Measurements from ENCODE around the gene TMEM266.
"Not testable (repeated sequence)": the region's sequence is repeated elsewhere in the genome, so short reads cannot be mapped to it uniquely, and the experiment has no call there.

TMEM266 gene, protein sequence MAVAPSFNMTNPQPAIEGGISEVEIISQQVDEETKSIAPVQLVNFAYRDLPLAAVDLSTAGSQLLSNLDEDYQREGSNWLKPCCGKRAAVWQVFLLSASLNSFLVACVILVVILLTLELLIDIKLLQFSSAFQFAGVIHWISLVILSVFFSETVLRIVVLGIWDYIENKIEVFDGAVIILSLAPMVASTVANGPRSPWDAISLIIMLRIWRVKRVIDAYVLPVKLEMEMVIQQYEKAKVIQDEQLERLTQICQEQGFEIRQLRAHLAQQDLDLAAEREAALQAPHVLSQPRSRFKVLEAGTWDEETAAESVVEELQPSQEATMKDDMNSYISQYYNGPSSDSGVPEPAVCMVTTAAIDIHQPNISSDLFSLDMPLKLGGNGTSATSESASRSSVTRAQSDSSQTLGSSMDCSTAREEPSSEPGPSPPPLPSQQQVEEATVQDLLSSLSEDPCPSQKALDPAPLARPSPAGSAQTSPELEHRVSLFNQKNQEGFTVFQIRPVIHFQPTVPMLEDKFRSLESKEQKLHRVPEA

DNA sequence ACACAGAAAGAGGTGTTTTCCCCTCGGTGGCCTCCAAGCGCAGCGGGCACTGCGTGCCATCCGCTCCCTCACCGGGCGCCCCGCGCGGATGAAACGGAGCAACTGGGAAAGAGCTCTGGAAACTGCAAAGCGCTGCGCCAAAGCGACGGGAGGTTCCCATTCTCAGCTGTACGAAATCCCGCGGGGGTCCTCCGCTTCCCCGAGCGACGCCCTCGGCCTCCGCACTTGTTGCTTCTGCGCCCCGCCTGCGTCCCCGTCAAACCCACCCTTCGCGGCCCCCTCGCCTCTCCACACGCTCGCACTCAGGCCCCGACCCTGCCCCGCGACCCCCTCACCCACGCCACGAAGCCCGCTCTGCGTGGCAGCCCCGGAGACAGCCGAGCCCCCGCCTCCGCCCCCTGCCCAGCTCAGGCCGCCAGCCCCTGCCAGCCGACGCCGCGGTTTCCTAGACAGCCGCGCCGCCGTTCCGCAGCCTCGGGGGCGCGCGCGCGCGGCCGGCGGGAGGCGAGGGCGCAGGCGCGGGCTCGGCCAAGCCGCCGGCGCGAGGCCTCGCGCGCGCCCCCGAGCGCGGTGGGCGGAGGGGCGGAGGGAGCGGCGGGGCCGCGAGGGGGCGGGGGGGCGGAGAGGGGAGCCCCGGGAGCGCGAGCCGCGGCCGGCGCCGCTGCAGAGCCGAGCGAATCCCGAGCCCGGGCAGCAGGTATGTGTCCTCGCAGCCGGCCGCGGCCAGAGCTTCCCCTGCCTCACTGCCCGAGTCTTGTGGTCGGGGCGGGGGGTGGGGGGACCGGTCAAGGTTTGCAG, at the start of gene TMEM266:
TSS of gene TMEM266 (plus strand) at position 666 of the 798 bp plus-strand sequence. CDS start 74,279 bp downstream, outside the sequence.
- peak in 7 of 14 donors; percentile 4 to 78 (median 28) for DNase-seq

DNA sequence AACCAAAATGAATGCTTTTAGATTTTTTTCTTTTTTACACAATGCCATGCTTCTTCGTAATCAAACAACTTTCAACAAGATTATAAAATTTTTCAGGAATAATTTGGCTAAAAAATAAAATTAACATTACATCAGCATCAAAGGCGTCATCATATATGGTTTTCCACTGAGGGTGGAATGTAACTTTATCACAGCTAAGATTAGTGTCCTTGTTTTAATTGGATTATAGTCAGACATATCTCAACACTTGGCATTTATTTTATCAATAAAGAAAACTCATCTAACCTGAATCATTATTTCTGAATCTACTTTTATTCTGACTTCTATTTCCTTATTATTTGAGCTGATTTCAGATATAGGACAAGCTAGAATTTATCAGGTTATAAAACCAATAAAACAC, 49.2 kb upstream of the TMEM266 start:
- DNase-seq = no peak

DNA sequence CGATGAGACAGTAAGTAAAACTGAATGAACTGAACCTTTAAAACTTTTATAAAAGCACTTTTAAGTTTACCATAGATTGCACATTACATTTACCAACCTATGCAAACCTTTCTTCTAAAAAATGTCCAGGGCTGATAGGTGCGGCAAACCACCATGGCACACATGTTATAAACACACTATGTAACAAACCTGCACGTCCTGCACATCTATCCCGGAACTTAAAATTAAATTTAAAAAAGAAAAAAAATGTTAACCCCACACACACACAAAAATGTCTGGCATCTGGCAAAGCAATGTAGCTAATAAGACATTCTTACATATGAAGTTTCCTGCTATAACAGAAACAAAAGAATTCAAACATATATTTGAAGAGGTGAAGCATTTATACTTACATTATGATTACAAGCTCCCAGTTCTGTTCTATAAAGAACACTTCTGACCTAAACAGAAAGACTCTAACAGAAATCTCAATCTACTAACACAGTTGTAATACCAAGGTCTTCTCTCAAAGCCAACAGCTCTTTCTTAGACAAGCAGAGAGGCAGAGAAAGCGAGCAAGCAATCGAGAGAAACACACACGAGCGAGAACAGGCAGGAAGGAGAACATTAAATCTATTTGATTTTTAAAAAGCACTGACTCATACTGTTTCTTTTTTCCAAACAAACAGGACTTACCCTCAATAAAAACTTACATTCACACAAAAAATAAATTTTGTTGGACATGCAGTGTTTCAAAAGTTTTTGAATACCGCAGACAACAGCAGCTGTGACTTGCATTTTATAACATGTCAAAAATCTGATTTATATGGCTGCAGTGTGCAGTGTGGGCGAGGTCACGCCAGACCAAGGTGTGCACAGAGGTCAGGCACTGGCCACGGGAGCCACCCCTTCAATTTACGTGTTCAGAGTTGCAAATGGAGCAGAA, 47.9 kb upstream of the TMEM266 start, which contains the start of gene NRG4:
TSS of gene NRG4 (minus strand) at position 798 of the 925 bp plus-strand sequence. CDS start 1,194 bp downstream, outside the sequence.
- DNase-seq = no peak

GRCh38 chr15:76013470-76013869, 46.3 kb upstream of the TMEM266 start:
- DNase-seq = not testable (repeated sequence)

GRCh38 chr15:76024021-76024768, 35.6 kb upstream of the TMEM266 start:
- no peak for DNase-seq

DNA sequence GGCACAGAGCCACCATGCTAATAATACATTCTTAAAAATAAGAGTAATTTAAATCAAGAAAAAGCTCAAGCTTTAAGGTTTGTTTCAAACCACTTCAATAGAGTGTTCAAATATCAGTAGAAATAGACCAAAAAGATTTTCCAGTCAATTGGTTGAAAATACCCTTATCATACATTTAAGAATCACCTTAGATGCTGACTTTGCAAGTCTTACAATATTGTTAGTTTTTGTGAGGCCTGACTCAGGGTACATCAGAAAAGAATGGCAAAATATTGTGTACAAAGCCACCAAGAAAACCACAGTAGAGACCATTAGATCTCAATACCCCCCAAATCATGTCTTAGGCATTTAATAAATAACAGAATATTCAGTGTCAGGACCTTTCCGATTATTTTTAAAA, 27.7 kb upstream of the TMEM266 start:
- no peak for DNase-seq

- no peak for DNase-seq
These were observed 26.3 kb upstream of the TMEM266 start for GRCh38 chr15:76033438-76033837.

- no peak for DNase-seq
These were observed 25.7 kb upstream of the TMEM266 start for GRCh38 chr15:76034111-76034510.

DNA sequence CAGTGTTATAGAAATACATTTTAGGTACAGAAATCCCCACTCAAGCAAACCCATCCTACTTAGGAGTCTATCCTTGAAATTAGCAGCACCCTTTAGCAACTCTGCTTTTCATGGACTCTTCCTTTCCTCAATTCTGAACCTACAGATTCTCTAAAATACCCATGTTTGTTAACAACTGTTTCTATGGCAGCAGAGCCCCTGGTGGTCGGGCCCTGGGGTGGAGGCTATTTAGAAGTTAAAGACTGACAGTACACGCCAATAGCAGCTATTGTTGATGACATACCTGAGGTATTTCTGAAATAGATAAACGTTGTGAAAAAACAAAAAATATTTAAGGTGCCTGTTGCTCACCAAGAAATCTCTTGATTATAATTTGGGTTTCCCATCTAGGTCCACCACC, 24.2 kb upstream of the TMEM266 start:
- DNase-seq = no peak

DNA sequence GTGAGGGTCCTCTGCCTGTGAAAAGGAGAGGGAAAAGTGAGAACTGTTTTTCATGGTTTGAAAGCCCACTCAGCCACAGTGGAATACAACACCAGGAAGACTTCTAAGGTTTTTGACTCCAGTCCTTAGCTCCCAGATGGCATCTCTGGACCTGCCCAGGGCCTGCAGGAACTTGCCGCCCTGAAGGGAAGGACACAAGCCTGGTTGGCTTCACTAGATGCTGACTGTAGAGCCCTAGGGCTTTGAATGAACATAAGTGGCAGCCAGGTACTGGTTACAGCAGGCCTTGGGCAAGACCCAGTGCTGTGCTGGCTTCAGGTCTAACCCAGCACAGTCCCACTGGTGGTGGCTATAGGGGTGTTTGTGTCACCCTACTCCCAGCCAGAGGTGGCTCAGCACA, 21.3 kb upstream of the TMEM266 start:
- no peak for DNase-seq

DNA sequence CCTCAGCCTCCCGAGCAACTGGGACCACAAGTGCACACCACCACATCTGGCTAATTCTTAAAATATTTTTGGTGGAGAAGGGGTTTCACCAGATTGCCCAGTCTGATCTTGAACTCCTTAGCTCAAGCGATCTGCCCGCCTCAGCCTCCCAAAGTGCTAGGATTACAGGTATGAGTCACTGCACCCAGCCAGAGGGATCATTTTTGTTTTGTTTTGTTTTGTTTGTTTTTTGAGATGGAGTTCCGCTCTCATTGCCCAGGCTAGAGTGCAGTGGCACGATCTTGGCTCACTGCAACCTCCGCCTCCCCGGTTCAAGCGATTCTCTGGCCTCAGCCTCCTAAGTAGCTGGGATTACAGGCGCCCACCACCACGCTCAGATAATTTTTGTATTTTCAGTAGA, 5.6 kb upstream of the TMEM266 start:
- DNase-seq = not testable (repeated sequence)

DNA sequence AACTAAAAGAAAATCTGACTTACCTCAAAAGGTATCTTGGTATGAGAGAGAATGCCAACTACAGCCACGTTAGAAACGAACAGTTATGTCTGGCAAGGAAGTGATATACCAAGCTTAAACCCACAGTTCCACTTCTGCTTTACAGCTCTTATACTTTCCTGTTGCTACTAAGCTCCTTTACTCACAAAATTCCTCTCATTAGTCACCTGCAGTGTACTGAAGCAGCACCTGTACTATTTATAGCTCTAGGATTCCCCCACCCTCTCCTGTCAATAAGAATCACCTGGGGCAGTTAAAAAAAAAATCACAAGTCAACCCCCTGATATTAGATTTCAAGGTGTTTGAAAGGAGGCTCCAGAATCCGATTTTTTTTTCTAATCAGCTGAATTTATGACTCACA, 2.9 kb upstream of the TMEM266 start:
- DNase-seq = peak in 1 of 14 donors; percentile 61

- peak in 4 of 14 donors; percentile 0 to 62 (median 6) for DNase-seq
These were observed 2.3 kb upstream of the TMEM266 start for GRCh38 chr15:76057332-76058000.

GRCh38 chr15:76058714-76059319, 968 bp upstream of the TMEM266 start:
- DNase-seq = peak in 7 of 14 donors; percentile 5 to 82 (median 14)

DNA sequence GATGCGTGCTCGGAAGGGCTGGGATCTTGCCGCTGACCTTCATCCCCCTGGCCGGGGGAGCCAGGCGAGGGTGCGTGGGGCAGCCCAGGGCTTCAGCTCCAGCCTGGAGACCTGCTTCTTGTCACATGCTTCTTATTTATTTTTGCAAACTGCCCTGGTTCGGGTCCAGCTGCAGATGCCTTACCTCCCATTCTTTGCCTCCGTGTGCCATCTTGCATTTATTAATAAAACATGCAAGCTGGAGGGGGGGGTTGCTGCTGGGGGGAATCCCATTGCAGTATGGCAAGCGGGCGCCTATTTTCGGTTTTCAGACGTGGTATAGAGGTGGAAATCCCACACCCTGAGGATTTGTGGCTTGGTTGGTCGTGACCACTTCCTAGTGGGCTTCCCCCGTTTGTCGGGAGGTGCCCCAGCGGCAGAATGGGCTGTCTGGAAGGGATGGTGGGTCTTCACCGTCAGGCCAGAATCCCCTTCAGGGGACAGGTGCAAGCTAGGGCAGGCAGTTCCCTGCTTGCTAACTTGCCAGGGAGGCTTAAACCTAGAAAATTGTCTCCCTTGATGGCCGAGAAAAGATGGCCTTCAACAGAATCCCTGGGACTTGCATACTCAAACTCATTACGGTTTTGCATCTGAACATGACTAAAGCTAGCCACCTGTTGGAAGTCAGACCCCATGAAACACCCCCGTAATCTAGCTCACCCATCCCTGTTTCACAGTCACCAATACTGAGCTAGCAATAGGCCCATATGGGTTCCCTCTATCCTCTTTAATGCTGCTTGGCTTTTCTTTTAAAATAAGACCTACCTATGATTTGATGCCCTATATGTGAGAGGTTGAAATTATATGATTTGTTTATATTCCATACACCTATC, 569 bp downstream of the TMEM266 start:
- peak in 2 of 14 donors; percentile 4 to 78 for DNase-seq

DNA sequence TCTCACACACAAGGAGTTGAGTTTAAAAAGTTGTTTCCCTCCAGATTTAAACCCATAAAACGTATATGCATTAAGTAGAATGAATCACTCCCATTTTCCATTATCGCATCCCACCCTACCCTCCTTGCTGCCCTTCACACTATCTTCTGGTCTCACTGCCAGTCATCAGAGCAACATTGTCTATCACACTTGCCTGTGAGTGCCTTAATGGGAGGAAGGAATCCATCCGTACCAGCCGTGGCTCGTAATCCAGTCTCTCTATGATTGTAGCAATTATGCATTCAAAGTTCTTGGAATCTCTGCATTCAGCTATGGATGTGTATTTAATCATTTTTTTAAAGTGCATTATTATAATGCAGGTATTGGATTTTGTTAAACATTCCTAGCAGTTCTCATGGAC, 1.9 kb downstream of the TMEM266 start:
- DNase-seq = peak in 1 of 14 donors; percentile 52

- peak in 1 of 14 donors; percentile 30 for DNase-seq
These were observed 2.5 kb downstream of the TMEM266 start for GRCh38 chr15:76062286-76062685.

- peak in 1 of 14 donors; percentile 68 for DNase-seq
These were observed 4.6 kb downstream of the TMEM266 start for GRCh38 chr15:76064375-76064774.

DNA sequence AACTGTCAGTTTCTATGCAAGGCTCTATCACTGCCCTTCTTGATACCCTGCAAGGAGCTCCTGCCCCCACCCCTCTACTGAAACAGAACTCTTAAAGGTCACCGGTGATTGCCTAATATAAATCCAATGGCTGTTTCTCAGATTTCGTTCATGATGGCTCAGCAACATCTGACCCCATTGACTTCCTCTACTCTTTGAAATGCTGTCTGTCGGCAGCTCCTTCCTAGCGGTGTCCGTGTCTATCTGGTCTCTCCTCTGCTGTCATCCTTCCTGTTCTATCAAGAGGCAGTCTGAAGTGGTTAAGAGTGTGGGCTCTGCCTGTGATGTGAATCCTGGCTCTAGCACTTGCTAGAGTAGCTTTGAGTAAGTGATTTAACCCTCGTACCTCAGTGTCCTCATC, 5.5 kb downstream of the TMEM266 start:
- peak in 1 of 14 donors; percentile 26 for DNase-seq

Measured in C1 segment of cervical spinal cord (tissue), 14 donors.